WERI-Rb-1 (cell line): ENCODE results near the gene VRK2.

Source experiments
- DNase-seq: peaks from one replicate; pipeline ENCODE4 v3.0.0-alpha.2; 2020
- H3K27ac ChIP-seq: fragments of 250-450 bp; sonication (Bioruptor Pico); 2 replicates; pipeline ENCODE4 v1.5.1; 2020; ENCODE audit warnings: mild to moderate bottlenecking, moderate library complexity
- H3K27me3 ChIP-seq: fragments of 250-450 bp; sonication (Bioruptor Pico); 2 replicates; pipeline ENCODE4 v1.5.1; 2021; ENCODE audit warnings: mild to moderate bottlenecking, low read depth, moderate library complexity; ENCODE audit not compliant: insufficient read depth, severe bottlenecking
- H3K36me3 ChIP-seq: fragments of 250-450 bp; sonication (Bioruptor Pico); 2 replicates; pipeline ENCODE4 v1.5.1; 2020; ENCODE audit warnings: mild to moderate bottlenecking, moderate library complexity
- H3K4me3 ChIP-seq: 2 replicates; pipeline ENCODE4 v1.5.1; 2011; ENCODE audit warnings: low read depth, mild to moderate bottlenecking, control low read depth, low read length
- H3K9me3 ChIP-seq: fragments of 250-450 bp; sonication (Bioruptor Pico); 2 replicates; pipeline ENCODE4 v1.5.1; 2021; ENCODE audit warnings: mild to moderate bottlenecking, moderate library complexity; ENCODE audit not compliant: severe bottlenecking
- CTCF ChIP-seq: IDR thresholded peaks from 2 replicates; pipeline ENCODE4 v1.5.1; 2011; ENCODE audit warnings: low read depth, mild to moderate bottlenecking, control low read depth, inconsistent platforms, low read length

The VRK2 gene

DNA sequence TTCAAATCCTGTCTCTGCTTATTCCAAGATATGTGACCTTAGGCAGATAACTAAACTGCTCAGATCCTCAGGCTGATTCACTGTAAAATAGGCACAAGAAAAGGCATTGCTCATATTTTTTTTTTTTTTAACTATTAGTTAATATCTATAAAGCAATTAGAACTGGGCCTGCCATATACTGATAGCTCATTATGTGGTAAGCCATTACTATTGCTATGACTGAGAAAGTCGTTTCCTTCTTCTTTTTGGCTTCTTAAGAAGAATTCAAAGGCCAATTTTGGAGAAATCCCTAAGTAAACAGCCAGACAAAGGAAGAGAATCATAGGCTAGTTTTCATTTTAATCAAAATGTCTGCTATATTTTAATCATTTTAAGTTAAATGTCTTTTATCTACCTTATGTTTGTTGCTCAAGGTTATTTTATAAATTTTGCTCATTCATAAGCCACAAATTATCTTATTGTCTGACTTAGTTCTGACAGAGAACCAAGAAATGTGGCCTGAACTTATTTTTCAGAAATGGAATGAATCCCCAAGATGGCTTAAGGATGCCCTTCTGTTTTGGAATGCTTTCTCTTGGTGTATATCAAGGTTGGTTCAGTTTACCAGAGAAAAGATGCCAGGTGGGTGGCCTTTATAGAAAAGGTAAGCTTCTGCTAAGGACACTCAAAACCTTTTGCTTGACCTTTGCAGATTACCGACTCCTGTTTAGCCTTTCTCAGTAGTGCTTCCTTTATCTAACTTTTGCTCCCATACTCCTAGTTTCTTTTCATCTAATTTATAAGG, 21.3 kb upstream of the VRK2 start:
- Histone ChIP-seq H3K27ac (no peak overlapping the region), H3K9me3 (no peaks in the 10 kb centered on the region), H3K27me3 (no peaks in the 10 kb centered on the region), H3K4me3 (no peak overlapping the region), H3K36me3 (no peaks in the 10 kb centered on the region)
- no peak for TF ChIP-seq CTCF
- DNase-seq = no peak

DNA sequence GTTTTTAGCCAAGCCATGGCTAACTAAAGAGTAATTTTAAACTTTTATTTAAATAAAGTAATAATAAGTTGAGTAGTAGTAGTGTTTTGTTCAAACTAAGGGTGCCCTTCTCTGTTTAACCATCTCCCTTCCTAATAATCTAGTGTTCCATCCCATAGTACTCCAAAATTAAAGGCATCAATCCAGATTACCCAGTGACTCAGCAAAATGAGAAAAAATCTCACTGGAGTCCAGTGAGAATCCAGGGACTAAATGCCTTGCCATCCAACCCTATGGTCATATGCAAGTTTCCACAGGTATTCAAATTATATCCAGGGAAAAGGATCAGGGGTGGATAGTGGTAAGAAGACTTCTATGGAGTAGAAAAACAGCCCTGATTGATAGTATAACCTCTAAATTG, 19.6 kb upstream of the VRK2 start:
- H3K36me3 ChIP-seq = no peaks in the 10 kb centered on the region
- H3K9me3 ChIP-seq = no peaks in the 10 kb centered on the region
- no peak overlapping the region for H3K4me3 ChIP-seq
- no peaks in the 10 kb centered on the region for H3K27me3 ChIP-seq
- no peak for DNase-seq
- no peak overlapping the region for H3K27ac ChIP-seq
- no peak for TF ChIP-seq CTCF

DNA sequence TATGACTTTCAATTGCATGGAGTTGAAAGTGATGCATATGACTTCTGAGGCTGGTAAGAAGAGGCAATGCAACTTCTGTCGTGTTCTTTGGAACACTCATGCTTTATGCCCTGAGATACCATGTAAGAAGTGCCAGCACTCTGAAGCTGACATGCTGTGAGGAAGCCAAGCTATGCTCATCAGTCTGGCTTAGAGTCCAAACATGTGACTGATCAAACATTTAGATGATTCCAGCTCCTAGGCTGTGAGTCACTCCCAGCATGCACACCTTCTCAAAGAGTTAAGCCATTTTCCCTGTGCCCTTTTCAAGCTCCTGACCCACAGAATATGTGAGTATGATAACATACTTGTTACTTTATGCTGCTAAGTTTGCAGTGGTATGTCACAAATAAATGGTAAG, 15.8 kb upstream of the VRK2 start:
- no peaks in the 10 kb centered on the region for H3K9me3 ChIP-seq
- TF ChIP-seq CTCF = no peak
- H3K27me3 ChIP-seq = no peaks in the 10 kb centered on the region
- H3K36me3 ChIP-seq = no peaks in the 10 kb centered on the region
- no peak for DNase-seq
- no peak overlapping the region for H3K27ac ChIP-seq
- no peak overlapping the region for H3K4me3 ChIP-seq

- no peak for TF ChIP-seq CTCF
- Histone ChIP-seq H3K27ac (no peak overlapping the region), H3K27me3 (no peaks in the 10 kb centered on the region), H3K36me3 (no peaks in the 10 kb centered on the region), H3K9me3 (no peaks in the 10 kb centered on the region), H3K4me3 (no peak overlapping the region)
- no peak for DNase-seq
Measured at GRCh38 chr2:58032016-58032763, 14.4 kb upstream of the VRK2 start.

- no peak for TF ChIP-seq CTCF
- H3K27me3 ChIP-seq = no peaks in the 10 kb centered on the region
- H3K27ac ChIP-seq = no peak overlapping the region
- DNase-seq = no peak
- H3K9me3 ChIP-seq = no peaks in the 10 kb centered on the region
- no peak overlapping the region for H3K4me3 ChIP-seq
- H3K36me3 ChIP-seq = no peaks in the 10 kb centered on the region
Measured at GRCh38 chr2:58032764-58033080, 13.9 kb upstream of the VRK2 start.
